Activated CD8-positive, alpha-beta memory T cell treated with anti-CD3 and anti-CD28 coated beads for 1 hour (primary cell): ENCODE measurements around the gene FAM174B.

Experiments
- DNase-seq, 2 donors: peaks; one replicate each; pipeline ENCODE4 v3.0.0-alpha.2; 2020; ENCODE audit warnings: low read depth in 1 of 2; ENCODE audit errors: extremely low read depth in 1 of 2

Gene FAM174B

DNA sequence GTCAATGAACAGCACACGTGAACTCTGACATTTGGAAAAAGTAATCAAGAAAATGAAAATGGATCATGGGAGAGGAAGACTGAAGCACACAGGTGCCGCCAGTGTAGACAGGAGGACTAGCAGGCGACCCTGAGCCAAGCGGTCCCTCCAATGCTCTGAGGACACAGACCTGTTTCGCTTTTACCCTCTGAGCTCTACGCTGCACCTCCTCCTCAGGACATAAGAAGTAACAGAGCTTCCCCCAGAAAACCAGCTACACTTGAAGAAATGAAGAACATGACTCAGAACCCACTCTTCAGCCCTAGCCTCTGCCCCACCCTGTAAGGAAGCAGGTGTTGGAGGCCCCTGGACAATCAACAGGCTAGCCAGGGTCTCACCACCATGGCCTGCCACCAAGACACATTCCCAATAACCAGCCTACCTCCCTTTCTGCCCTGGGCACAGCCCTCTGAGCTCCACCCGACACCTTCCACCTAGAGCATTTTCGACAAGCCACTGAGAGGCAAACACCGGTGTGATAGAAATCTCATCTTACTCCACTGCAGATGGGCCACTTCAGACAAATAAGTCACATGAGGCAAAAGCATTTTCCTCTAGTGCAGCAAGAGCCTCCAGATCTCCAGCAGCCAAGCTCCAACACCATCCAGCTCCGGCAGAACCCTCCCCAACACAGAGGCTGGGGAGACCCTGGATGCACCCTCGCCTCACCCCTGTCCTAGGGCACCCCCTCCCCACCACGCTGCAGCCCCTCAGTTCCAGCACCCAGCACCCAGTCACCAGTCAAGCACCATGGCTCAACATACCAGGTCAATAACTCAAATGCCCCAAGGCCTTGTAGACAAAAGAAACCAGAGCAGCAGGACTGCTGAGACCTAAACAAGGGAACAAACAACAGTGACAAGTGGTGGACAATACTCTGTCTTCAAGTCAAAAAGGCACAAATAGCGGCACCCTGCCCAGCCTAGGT lies 11.4 kb downstream of the FAM174B start:
- DNase-seq = no peak

DNA sequence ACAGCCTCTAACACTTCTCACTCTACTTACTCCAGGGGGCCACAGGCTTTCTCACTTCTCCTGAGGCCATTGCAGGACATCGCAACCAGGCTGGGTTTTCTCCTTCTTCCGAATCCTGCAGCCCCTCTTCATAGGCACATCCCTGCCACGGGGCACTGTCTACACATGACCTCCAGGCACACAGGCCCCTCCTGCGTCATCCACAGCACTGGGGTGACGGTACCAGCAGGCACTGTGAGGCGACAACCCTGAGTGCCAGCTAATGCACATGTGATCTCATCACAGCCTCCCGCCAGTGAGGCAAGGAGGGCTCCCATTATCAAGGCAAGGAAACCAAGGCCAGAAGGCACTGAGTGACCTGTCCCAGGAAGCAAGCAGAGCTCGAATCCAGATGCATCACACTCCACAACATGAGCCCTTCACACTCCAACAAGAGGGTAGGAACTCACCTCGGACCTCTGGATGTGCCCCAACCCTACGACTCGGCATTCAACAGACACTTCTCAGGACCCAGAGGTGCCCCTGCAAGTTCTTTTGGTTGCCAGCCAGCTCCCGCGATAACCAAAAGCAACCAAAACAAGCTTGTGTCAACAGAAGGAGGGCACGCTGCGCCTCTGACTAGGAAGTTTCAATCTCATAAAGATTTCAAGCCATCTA lies 16.7 kb downstream of the FAM174B start:
- DNase-seq = no peak

DNA sequence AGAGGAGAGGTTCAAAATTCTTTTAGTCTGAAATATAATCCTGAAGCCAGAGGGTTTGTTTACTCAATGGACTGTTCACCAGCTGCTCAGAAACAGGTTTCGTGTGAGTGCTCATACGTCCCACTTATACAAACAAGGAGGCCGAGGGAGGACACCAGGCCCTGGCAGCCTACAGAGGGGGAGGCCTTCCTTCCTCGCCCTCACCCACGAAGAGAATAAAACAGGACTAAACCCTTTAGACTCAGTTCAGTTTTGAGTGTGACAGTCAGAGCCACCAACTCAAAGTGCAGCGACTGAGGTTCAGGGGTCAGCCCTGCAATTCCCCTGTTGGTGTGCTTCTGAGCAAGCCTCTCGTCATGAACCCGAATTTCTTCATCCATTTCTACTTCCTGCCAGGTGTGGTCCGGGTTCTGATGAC lies 17.3 kb downstream of the FAM174B start:
- no peak for DNase-seq

DNA sequence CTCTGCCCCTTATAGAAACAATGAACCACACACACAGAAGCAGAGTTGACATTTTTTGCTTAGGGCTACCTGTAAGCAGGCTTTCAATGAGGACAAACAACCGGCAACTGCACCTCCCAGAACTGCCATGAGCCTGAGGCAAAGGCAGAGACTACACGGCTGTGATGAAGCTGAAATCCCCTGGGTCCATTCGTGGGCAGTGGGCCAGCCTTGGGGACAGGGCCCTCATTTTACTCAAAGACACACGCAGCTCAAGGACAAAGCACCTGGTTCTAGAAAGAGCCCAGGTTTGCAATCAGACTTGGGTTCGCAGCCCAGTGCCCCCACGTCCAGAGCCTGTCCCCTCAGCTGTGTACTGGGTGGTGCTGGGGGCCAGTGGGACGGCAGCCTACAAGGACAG lies 17.9 kb downstream of the FAM174B start:
- no peak for DNase-seq

DNA sequence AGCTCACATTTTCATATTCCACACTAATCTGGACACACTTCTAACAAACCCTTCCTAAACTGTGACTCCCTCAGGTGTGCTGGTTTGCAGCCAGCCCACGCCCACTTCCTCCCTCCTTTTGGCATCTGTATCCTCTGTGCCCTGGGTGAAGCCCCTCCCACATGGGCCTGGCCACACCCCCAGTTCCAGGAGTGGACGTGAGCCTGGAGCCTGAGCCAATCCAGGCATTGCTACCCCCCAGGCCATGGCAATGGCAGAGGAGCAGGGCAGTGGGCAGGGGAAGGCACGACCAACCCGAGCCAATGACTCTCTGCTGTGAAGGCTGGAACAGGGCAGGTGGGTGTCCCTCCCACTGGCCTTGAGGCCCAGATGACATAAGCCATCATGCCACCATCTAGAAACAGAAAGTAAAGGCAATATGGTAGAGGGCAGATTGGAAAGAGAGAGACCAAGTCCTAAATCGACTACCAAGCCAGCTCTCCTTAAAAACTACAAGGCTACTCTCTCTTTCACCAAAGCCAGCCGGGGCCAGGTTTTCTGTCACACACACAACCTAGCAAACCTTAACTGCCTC lies 18.6 kb downstream of the FAM174B start:
- no peak for DNase-seq

DNA sequence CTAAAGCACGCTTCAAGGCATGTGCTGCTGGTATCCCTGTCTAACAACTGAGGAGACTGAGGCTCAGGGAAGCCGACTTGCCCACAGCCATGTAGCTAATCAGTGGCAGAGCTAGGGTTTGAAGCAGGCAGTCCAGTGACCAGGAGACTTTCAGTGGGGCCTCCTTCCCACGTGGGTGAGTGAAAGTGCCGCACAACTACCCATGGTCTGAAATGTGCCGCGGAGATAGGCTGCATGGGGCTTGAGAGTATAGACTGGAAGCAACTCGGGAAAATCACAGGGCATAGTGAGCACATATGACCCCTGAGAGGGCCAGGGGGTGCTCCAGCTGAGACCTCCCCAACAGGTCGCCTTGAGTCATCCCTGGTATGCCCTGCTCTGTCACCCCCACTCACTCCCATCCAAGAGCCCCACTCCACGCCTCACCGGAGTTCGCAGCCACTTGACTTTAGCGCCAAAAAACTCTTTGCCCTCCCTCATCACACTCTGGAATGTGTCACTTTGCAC lies 19.1 kb downstream of the FAM174B start:
- no peak for DNase-seq

DNA sequence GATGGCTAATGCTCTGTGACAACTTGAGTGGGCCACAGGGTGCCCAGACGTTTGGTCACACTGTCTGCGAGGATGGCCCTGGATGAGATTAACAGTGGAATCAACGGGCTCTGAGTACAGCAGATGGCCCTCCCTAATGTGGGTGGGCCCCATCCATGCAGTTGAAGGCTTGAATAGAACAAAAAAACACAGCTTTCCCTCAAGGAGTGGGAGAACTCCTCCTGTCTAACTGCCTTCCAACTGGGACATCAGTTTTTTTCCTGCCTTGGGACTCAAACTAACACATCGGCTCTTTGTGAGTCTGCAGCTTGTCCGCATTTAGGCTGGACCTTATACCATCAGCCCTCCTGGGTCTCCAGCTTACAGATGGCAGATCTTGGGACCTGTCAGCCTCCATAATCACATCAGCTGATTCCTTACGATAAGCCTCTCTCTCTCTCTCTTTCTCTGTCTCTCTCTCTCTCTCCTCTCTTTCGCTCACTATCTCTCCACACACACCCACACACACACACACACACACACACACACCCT lies 20.8 kb downstream of the FAM174B start:
- DNase-seq = no peak

DNA sequence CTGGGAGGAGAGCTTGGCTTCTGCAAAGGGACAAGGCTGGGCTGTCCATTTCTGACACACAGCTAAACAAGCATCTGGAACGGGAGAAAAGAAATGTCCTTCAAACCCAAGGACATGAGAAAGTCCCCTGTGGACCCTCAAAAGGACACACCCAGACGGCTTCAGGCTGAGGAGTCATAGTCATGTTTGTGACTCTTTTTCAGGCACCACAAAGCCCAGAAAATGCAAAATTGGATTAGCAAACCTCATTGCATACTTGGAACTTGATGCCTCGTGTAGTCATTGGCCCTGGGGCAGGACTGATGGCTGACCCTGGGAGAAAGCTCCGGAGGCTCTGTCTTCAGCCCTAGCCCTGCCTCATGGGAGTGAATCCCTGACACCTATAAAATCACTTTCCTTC lies 21.5 kb downstream of the FAM174B start:
- DNase-seq = no peak

DNA sequence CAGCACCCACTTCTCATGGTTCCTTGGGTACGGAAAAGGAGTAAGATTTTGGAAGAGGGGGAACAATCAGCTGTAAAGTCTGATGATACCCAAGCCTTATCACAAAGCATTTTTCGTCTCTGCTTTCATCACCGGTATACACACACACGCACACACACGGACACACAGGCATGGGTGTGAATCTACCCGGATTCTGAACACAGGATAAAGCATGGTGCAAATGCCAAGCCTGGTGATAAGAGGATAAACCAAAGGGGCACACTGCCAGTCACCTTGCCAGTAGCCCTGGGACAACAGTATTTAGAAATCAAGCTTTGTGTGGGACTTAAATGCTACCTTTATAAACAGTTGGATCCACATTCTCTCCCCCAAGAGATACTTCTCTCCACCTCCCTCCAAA lies 22.2 kb downstream of the FAM174B start:
- DNase-seq = no peak

DNA sequence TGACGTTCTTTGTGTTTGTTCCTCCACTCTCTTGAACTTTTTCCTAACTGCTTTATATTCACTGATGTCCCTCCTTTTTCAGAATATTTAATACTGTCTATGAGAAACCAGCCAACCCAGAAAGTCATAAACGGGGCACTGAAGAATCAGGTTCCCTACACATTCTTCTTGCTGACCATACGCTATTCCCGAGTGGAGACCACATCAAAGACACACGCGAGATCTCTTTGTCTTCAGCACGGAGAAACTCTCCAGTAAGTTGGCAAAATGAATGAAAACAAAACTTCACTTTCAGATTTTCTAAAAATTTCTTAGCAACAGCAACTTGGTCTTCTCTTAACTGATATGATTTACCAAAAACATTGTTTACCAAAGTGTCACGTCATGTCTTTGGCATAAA lies 22.6 kb downstream of the FAM174B start:
- DNase-seq = no peak

DNA sequence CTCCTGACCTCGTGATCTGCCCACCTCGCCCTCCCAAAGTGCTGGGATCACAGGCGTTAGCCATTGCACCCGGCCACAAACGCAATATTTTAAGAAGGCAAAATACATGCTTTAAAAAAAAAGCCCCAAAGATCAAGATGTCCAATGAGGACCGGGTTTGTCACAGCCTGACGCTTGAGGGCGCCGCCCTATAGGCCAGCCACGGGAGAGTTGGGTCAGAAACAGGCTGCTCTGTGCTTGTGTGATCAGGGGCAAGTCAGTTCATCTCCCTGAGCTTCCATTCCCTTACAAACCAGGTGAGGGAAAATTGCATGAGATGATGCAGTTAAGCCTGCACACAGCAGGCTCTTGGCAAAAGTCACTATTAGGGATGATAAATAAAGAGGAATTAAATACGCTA lies 23.9 kb downstream of the FAM174B start:
- no peak for DNase-seq

DNA sequence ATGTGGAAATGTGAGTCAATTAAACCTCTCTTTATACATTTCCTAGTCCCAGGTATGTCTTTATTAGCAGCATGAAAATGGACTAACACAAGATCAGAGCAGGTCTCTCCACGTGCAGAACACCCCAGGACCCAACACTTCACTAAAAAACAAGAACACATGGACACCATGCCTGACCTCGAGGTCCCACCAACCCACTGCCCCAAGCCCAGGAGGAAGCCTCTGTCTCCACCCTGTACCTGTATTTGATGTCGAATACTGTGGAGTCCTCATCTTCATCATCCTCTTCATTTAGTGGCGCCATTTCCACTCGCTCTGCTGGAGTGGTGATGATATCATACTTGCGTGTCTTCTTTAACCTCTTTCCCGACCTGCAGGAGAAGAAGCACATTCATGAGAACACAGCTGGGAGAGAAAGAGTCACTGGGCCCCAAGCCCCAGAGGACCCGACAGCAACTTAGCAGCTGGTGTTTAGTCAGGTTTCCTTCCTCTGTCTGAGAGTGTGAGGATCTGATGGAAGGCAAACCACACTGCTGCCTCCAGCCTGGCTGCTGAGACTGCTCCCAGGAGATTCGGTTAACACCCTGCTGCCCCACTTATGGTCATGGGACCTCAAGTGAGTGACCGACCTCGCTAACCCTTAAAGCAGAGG lies 25.5 kb downstream of the FAM174B start:
- no peak for DNase-seq

DNA sequence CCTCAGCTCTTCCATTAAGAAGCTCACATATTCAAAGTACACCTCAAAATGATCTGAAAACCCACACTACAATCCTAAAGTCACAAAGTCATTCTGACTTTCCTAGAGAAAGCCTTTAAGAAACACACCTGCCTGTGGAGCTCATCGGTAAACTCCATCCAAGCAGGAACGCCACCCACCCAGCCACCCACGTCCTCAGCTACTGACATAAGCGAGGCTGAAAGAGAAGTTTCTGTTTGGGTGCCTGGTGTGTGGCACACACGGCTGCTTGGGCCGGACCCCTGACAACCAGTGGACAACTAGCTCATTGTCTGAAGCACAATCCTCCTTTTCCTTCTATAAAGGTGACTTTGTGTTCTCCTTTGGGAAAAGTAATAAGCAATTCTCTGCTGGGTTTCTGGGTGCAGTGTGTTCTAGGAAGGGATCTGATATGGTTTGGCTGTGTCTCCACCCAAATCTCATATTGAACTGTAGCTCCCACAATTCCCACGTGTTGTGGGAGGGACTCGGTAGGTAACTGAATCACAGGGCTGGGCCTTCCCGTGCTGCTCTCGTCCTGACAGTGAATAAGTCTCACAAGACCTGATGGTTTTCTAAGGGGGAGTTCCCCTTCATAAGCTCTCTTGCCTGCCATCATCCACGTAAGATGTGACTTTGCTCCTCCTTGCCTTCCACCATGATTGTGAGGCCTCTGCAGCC lies 26.1 kb downstream of the FAM174B start:
- DNase-seq = no peak

DNA sequence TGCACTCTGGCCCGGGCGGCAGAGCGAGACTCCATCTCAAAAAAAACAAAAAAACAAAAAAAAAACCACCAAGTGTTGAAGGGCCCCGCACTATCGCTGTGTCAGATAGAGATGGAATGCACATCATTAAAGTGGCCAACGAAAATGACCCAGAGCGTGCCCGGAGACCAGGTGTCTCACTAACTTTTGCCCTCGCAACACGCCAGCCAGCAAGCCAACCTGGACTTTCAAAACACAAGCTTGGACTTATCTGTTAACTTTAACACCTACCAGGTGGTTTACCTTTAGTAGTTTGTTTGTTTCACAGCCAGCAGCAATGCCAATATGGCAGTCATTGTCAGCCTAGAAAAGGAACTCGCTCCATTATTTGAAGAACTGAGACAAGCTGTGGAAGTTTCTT lies 28.6 kb downstream of the FAM174B start:
- no peak for DNase-seq

DNA sequence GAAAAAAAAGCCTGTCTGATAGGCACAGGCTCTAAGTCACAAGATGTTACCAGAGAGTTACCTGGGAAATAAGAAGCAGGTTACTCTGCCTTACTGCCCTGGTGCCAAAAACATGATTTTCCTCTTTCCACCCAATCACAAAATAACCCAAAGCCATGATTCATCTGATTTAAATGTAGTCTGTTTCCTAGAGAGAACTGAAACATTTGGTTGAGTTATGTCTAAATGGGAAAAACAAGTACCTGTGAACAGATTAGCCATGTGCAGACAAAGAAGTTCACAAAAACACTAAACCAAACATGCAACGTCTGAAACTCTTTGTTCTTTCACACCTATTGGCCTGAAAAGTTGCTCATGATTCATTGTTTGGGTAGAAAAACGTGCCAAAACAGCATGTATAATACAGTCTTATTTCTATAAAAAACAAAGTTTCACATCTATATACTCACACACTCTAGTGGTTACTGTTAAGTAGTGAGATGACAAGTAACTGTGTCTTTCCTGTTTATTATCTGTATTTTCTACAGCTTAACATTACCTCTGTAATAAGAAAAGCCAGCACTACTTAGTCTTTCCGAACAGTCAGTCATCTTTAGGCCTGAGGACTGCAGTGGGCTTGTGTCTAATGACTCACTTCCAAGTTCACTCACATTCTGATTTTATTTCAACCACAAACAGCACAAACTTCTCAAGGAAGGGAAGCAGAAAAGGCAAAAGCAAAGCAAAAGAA lies 30.2 kb downstream of the FAM174B start:
- DNase-seq = no peak

DNA sequence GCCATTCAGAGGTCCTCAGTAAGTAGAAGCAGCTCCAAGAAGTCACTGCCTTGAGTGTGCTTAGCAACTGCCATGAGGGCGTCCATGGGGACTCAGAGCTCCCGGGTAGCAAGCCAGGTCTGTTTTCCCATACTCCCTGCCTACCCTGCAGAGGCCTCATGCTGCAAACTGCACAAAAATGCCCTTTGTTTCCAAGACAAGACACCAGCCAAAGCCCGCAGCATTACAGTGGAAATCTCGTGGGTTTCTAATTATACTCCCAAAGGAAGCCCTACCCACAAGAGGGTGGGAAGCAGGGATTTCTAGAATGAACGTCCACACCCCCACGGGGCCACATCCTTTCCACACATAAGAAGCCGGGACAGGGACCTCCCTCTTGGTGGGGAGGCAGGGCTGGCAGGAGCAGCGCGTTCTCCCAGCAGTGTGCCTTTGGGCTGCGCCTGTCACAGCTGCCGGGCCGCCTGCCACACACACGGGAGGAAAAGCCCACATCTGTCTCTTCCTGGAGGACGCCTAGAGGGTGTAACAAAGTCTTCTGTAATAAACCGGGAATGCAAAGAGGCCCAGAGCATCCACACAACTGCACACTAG lies 31.1 kb downstream of the FAM174B start:
- no peak for DNase-seq

DNA sequence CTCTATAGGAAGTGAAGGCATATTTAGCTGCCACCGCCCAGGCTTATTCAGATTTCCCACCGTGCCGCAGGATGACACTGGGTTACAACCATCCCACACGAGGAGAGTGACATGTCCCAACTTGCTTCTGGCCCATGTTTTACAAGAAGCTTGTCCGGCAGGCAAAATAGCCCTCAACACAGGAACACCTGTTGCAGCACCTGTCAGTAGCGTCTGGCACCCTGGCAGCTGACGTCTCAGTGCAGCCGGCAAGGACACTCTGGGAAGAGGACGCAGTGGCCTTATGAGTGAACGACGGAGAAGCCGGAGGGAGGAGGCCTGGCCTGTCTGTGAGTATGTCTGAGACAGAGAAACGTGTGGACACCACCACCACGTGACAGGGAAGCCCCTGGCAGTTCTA lies 32.1 kb downstream of the FAM174B start:
- DNase-seq = no peak

DNA sequence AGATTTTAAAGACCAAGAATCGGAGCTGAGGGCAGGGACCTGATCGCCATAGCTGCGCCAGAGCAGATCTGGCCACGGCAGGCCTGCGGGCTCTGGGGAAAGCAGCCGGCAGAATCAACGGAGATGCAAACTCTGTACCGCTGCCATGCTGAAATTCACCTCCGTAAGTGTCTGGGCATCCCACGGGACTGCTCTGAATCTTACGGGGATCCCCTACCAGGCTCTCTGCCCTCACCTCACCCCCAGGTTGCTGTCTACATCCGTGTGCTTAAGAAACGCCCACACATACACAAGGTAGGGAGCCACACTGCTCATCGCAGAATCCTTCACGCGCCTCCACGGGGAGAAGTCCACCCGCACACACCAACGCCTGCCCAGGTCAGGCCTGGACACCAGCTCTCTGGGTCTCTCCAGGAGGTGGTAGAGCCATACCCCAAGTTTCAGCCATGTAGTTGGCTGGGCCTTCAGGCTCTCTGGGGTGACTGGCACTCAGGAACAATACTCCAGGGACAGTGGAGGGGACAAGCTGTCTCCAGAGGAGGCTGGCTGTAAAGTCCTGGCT lies 33.5 kb downstream of the FAM174B start:
- no peak for DNase-seq

DNA sequence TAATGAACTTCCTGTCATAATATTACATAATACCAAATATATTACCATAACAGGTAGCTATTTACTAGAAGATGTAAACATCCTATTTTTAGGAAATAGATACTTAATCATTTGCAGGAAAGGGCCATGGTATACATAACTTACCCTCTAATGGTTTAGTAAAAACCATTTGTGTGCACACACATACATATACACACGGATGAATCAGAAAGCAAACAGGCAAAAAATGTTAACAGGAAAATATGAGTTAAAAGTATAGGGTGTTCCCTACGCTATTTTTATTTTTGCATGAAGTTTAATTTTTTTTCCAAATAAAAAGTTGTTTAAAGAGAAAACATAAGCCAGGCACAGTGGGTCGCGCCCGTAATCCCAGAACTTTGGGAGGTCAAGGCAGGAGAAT lies 34.6 kb downstream of the FAM174B start:
- DNase-seq = no peak
